Naive thymus-derived CD8-positive, alpha-beta T cell (primary cell): Measurements from ENCODE around the gene MACROD2. TPM values are rescaled to one million over a fixed set of nuclear protein-coding genes. Genes with fewer than 3 reads are reported as not detected.
"Not testable (repeated sequence)": the region's sequence is repeated elsewhere in the genome, so short reads cannot be mapped to it uniquely, and the experiment has no call there.

ENCODE experiments used
- ATAC-seq, 2 donors: fragments of 150-1000 bp; cut with Tn5 transposase in 1 of 2; sonication (Bioruptor Pico), chemical (Tn5 transposase) in 1 of 2; 1 replicate in 1 of 2; 2 replicates in 1 of 2; pipeline ENCODE4 v1.10.0; 2021; ENCODE audit warnings: mild to moderate bottlenecking in 2 of 2, moderate library complexity in 2 of 2
- POLR2A ChIA-PET: fragments of 350-600 bp; sonication (Branson Sonifier 250); formaldehyde crosslinking; loops from one replicate; lab custom pipeline; 2021; ENCODE audit warnings: antibody characterized with exemption; lab: Charles Lee
- DNase-seq, 10 donors: peaks; one replicate each; pipeline versions ENCODE4 v3.0.0 to v3.0.0-alpha.2; 2020 to 2022
- H3K27ac Mint-ChIP-seq, 10 donors: one replicate each; pipeline ENCODE4 v1.8.0; 2020 to 2022; ENCODE audit warnings: mild to moderate bottlenecking in 10 of 10, mixed read lengths in 10 of 10, moderate library complexity in 4 of 10, inconsistent platforms in 1 of 10
- H3K27me3 Mint-ChIP-seq, 5 donors: one replicate each; pipeline ENCODE4 v1.8.0; 2021 to 2022; ENCODE audit warnings: mixed read lengths in 5 of 5
- H3K36me3 Mint-ChIP-seq, 3 donors: one replicate each; pipeline ENCODE4 v1.8.0; 2020 to 2022; ENCODE audit warnings: mixed read lengths in 3 of 3, mild to moderate bottlenecking in 2 of 3, inconsistent platforms in 1 of 3
- H3K4me1 Mint-ChIP-seq, 4 donors: one replicate each; pipeline ENCODE4 v1.8.0; 2021 to 2022; ENCODE audit warnings: mixed read lengths in 4 of 4
- H3K4me3 Mint-ChIP-seq, 10 donors: one replicate each; pipeline ENCODE4 v1.8.0; 2020 to 2022; ENCODE audit warnings: mild to moderate bottlenecking in 10 of 10, mixed read lengths in 10 of 10, moderate library complexity in 6 of 10, inconsistent platforms in 1 of 10
- H3K9me3 Mint-ChIP-seq, 9 donors: one replicate each; pipeline ENCODE4 v1.8.0; 2020 to 2022; ENCODE audit warnings: mixed read lengths in 9 of 9, mild to moderate bottlenecking in 3 of 9, inconsistent platforms in 1 of 9, moderate library complexity in 1 of 9
- polyA plus RNA-seq, 3 donors: library from polyadenylated mRNA; unstranded; fragments of 300-500 nt; fragmentation: Illumina TruSeq; gene quantifications; one replicate each; pipeline ENCODE4 v1.2.3, GENCODE V29; 2021
- total RNA-seq, 8 experiments: library from RNA in 2 of 8; stranded (reverse) in 2 of 8; gene quantifications; one replicate each; pipeline ENCODE4 v1.2.3 and lab custom pipeline; 2021 to 2026

Gene MACROD2
- total and polyA plus RNA-seq, 5 experiments from 2014 or later: 0.18 to 1.1 (median 0.60) TPM; not detected in 2

DNA sequence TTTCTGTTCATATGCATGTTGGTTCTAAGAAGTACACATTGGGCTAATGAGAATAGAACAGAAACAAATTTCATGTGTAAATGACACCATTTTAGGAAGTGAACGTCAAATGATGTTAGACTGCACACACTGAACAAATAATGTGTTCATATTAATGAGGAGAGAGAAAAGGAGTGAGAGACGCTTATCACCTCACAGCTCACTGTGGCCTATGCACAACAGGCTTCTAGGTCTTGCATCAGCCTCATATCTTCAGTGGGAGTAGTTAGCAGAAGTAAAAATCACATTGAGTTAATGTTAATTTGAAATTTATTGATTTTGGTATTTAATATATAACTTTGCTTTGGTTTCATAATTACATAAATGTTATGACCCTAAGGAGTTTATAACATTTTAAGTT lies 454.9 kb downstream of the MACROD2 start:
- no peak overlapping the region for H3K4me3 Mint-ChIP-seq
- peaks cover 0 to 4% (median 0%) of the 10 kb centered on the region in 3 donors for H3K36me3 Mint-ChIP-seq
- no peaks in the 10 kb centered on the region for H3K27me3 Mint-ChIP-seq
- ATAC-seq (no peak), DNase-seq (no peak)
- no peak overlapping the region for H3K27ac Mint-ChIP-seq
- H3K9me3 Mint-ChIP-seq: peaks cover 0 to 37% (median 6%) of the 10 kb centered on the region in 9 donors
- POLR2A ChIA-PET: no interaction called here
- peaks cover 0 to 1% (median 0%) of the 10 kb centered on the region in 4 donors for H3K4me1 Mint-ChIP-seq

DNA sequence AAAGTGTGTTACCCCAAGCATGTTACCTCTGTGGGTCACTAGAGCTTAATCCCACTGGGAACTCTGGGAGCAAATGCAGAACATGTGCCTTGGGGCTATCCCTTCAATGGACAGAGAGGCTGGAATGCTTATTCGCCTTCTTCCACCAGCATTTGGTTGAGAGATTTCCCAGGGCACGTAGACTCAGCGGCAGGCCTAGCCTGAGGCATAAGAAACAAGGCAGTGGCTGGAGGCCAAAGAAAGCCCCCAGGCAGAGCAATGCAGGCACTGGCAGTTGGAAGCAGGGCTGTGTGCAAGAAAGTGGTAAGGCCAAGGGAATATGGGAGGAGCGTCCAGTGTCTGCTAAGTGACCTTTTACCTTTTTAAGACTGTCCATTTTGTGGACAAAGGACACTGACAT lies 456.1 kb downstream of the MACROD2 start:
- H3K27me3 Mint-ChIP-seq: no peaks in the 10 kb centered on the region
- POLR2A ChIA-PET: no interaction called here
- ATAC-seq (no peak), DNase-seq (no peak)
- H3K36me3 Mint-ChIP-seq: peaks cover 0 to 4% (median 0%) of the 10 kb centered on the region in 3 donors
- peaks cover 0 to 37% (median 6%) of the 10 kb centered on the region in 9 donors for H3K9me3 Mint-ChIP-seq
- H3K4me1 Mint-ChIP-seq: peaks cover 0 to 1% (median 0%) of the 10 kb centered on the region in 4 donors
- no peak overlapping the region for H3K4me3 Mint-ChIP-seq
- H3K27ac Mint-ChIP-seq: no peak overlapping the region

DNA sequence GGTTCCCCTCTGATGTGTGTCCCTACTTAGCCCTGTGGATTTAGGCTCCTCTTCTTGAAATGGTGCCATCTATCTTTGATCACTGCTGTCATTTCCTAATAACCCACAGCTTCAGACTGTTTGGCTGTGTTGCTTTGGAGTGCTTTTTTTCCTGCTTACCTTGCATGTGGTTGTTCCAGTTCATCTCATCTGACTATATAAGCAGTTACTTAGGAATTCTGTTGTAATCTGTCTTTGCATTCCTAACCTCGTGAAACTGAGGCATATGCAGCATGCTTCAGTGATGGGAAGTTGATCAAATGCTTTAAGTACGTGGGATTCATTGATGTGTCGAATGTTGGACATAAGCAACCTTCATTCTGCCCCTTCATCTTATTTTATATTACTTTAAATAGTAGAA lies 457.9 kb downstream of the MACROD2 start:
- no peaks in the 10 kb centered on the region for H3K4me1 Mint-ChIP-seq
- ATAC-seq: no peak

GRCh38 chr20:14454296-14454695 lies 459.0 kb downstream of the MACROD2 start:
- ATAC-seq: no peak
- H3K27me3 Mint-ChIP-seq: no peaks in the 10 kb centered on the region
- H3K4me3 Mint-ChIP-seq: no peak overlapping the region
- H3K4me1 Mint-ChIP-seq: no peaks in the 10 kb centered on the region
- peaks cover 0 to 37% (median 7%) of the 10 kb centered on the region in 9 donors for H3K9me3 Mint-ChIP-seq
- POLR2A ChIA-PET: no interaction called here
- no peak for DNase-seq
- no peak overlapping the region for H3K27ac Mint-ChIP-seq
- peaks cover 0 to 4% (median 0%) of the 10 kb centered on the region in 3 donors for H3K36me3 Mint-ChIP-seq

More for the DNA sequence above, 457.9 kb downstream of the MACROD2 start:
- H3K9me3 Mint-ChIP-seq: peaks cover 0 to 38% (median 7%) of the 10 kb centered on the region in 9 donors
- H3K4me3 Mint-ChIP-seq: no peak overlapping the region
- no peak overlapping the region for H3K27ac Mint-ChIP-seq
- peaks cover 0 to 4% (median 0%) of the 10 kb centered on the region in 3 donors for H3K36me3 Mint-ChIP-seq
- POLR2A ChIA-PET: no interaction called here
- H3K27me3 Mint-ChIP-seq: no peaks in the 10 kb centered on the region
- DNase-seq: no peak

DNA sequence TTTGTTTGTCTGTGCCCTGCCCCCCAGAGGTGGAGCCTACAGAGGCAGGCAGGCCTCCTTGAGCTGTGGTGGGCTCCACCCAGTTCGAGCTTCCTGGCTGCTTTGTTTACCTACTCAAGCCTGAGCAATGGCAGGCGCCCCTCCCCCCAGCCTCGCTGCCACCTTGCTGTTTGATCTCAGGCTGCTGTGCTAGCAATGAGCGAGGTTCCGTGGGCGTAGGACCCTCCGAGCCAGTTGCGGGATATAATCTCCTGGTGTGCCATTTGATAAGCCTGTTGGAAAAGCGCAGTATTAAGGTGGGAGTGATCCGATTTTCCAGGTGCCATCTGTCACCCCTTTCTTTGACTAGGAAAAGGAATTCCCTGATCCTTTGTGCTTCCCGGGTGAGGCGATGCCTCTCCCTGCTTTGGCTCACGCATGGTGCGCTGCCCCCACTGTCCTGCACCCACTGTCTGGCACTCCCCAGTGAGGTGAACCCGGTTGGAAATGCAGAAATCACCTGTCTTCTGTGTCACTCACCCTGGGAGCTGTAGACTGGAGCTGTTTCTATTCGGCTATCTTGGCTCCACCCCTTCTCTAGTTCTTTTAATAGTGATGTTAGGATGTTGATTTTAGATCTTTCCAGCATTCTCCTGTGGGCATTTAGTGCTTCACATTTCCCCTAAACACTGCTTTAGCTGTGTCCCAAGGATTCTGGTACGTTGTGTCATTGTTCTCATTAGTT lies 471.9 kb downstream of the MACROD2 start:
- H3K27me3 Mint-ChIP-seq, ATAC-seq, H3K27ac Mint-ChIP-seq: not testable (repeated sequence)

DNA sequence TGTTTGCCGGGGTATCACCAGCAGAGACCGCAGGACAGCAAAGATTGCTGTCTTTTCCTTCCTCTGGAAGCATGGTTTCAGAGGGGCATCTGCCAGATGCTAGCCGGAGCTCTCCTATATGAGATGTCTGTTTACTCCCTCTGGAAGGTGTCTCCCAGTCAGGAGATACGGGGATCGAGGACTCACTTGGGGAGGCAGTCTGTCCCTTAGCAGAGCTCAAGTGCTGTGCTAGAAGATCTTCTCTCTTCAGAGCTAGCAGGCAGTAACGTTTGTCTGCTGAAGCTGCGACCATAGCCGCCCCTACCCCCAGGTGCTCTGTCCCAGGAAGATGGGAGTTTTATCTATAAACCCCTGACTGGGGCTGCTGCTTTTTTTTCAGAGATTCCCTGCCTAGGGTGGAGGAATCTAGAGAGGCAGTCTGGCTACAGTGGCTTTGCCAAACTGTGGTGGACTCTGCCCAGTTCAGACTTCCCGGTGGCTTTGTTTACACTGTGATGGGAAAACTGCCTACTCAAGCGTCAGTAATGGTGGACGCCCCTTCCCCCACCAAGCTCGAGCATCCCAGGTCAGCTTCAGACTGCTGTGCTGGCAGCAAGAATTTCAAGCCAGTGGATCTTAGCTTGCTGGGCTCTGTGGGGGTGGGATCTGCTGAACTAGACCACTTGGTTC lies 475.0 kb downstream of the MACROD2 start:
- H3K27ac Mint-ChIP-seq: no peak overlapping the region
- ATAC-seq (no peak), DNase-seq (no peak)
- POLR2A ChIA-PET: no interaction called here
- H3K27me3 Mint-ChIP-seq: peaks cover 0 to 6% (median 0%) of the 10 kb centered on the region in 5 donors
- H3K4me1 Mint-ChIP-seq: no peaks in the 10 kb centered on the region
- peaks cover 0 to 42% (median 14%) of the 10 kb centered on the region in 9 donors for H3K9me3 Mint-ChIP-seq
- no peak overlapping the region for H3K4me3 Mint-ChIP-seq
- H3K36me3 Mint-ChIP-seq: peaks cover 0 to 8% (median 0%) of the 10 kb centered on the region in 3 donors

More for the DNA sequence above, 471.9 kb downstream of the MACROD2 start:
- peaks cover 0 to 50% (median 18%) of the 10 kb centered on the region in 9 donors for H3K9me3 Mint-ChIP-seq
- POLR2A ChIA-PET, H3K36me3 Mint-ChIP-seq, H3K4me1 Mint-ChIP-seq, DNase-seq, H3K4me3 Mint-ChIP-seq: not testable (repeated sequence)

GRCh38 chr20:14470977-14471661 lies 475.8 kb downstream of the MACROD2 start:
- H3K36me3 Mint-ChIP-seq: peaks cover 0 to 8% (median 0%) of the 10 kb centered on the region in 3 donors
- peaks cover 0 to 6% (median 0%) of the 10 kb centered on the region in 5 donors for H3K27me3 Mint-ChIP-seq
- ATAC-seq (no peak), DNase-seq (no peak)
- peaks cover 0 to 34% (median 13%) of the 10 kb centered on the region in 9 donors for H3K9me3 Mint-ChIP-seq
- H3K4me3 Mint-ChIP-seq: no peak overlapping the region
- POLR2A ChIA-PET: no interaction called here
- no peaks in the 10 kb centered on the region for H3K4me1 Mint-ChIP-seq
- H3K27ac Mint-ChIP-seq: no peak overlapping the region

DNA sequence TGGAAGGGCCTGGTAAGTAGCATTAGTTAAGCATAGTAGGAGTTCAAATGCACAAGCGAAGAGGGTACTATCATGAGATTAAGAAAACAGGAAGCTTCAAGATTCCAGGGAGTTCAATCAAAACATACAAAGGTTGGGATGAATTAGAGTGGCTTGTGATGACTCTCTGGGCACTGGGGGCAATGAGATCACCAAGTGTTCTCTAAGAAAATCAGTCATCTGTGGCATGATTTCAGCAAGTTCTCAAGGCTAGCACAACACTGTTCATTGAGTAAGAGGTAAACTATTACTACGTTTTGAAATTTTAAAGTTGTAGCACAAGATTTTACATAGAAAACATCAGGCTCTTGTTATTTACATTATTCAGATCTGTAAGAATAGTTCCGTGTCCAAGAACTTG lies 481.8 kb downstream of the MACROD2 start:
- H3K36me3 Mint-ChIP-seq: no peaks in the 10 kb centered on the region
- ATAC-seq (no peak), DNase-seq (no peak)
- no peak overlapping the region for H3K27ac Mint-ChIP-seq
- H3K9me3 Mint-ChIP-seq: peaks cover 0 to 8% (median 0%) of the 10 kb centered on the region in 9 donors
- POLR2A ChIA-PET: no interaction called here
- H3K4me1 Mint-ChIP-seq: no peaks in the 10 kb centered on the region
- H3K4me3 Mint-ChIP-seq: no peak overlapping the region
- H3K27me3 Mint-ChIP-seq: peaks cover 0 to 3% (median 0%) of the 10 kb centered on the region in 5 donors

GRCh38 chr20:14478126-14478525 lies 482.8 kb downstream of the MACROD2 start:
- Mint-ChIP-seq H3K36me3 (no peaks in the 10 kb centered on the region), H3K4me1 (no peaks in the 10 kb centered on the region), H3K9me3 (peaks cover 0 to 7% (median 3%) of the 10 kb centered on the region in 9 donors), H3K27ac (no peak overlapping the region), H3K27me3 (no peaks in the 10 kb centered on the region), H3K4me3 (no peak overlapping the region)
- ATAC-seq (no peak), DNase-seq (no peak)
- POLR2A ChIA-PET: no interaction called here

GRCh38 chr20:14481863-14482262 lies 486.5 kb downstream of the MACROD2 start:
- Mint-ChIP-seq H3K36me3 (peaks cover 0 to 4% (median 0%) of the 10 kb centered on the region in 3 donors), H3K4me1 (no peaks in the 10 kb centered on the region), H3K27me3 (peaks cover 0 to 2% (median 0%) of the 10 kb centered on the region in 5 donors), H3K9me3 (peaks cover 0 to 13% (median 6%) of the 10 kb centered on the region in 9 donors), H3K27ac (no peak overlapping the region), H3K4me3 (no peak overlapping the region)
- POLR2A ChIA-PET: no interaction called here
- no peak for ATAC-seq
- DNase-seq: no peak

- Mint-ChIP-seq H3K9me3 (peaks cover 0 to 15% (median 6%) of the 10 kb centered on the region in 9 donors), H3K4me3 (no peak overlapping the region), H3K27me3 (peaks cover 0 to 2% (median 0%) of the 10 kb centered on the region in 5 donors), H3K27ac (no peak overlapping the region), H3K36me3 (peaks cover 0 to 4% (median 0%) of the 10 kb centered on the region in 3 donors), H3K4me1 (no peaks in the 10 kb centered on the region)
- POLR2A ChIA-PET: no interaction called here
- no peak for DNase-seq
- no peak for ATAC-seq
These were observed 492.9 kb downstream of the MACROD2 start for GRCh38 chr20:14488212-14488611.

DNA sequence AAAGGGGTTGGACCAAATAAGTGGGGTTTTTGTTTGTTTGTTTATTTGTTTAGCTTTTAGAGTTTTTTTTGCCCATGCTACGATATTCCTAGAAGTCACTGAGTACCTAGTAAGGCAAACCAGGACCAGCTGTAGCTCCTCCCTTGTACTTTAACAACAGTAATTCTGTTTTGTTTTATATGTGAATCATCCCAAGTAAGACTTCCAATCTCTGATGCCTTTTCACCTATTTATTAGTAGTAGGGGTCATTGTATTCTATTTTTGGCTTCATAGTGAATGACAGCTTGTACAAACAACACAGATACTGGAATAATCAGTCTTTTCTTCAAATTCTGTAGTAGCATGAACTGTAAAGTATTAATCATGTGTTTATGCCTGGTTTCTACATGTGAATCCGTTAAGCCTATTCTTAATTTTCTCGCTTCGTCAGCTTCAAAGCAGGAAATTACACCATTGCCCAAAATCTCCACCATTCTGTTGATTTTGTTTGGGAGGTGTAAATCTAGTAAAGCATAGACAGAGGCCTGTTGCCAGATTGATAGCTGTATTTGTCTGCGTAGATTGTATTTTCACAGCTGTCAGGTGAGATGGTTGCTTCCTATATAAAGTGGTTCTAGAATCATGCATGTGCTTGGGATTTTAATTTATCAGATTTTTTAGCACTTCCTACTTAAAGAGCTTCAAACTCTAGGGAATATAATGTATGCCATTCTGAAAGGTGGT lies 493.6 kb downstream of the MACROD2 start:
- H3K4me3 Mint-ChIP-seq: no peak overlapping the region
- H3K36me3 Mint-ChIP-seq: peaks cover 0 to 4% (median 0%) of the 10 kb centered on the region in 3 donors
- H3K27ac Mint-ChIP-seq: no peak overlapping the region
- H3K9me3 Mint-ChIP-seq: peaks cover 0 to 15% (median 6%) of the 10 kb centered on the region in 9 donors
- peaks cover 0 to 2% (median 0%) of the 10 kb centered on the region in 5 donors for H3K27me3 Mint-ChIP-seq
- no peaks in the 10 kb centered on the region for H3K4me1 Mint-ChIP-seq
- ATAC-seq: no peak
- POLR2A ChIA-PET: no interaction called here
- no peak for DNase-seq
